GM06990 (cell line): Measurements from ENCODE around the gene PALM.

Source experiments
- DNase-seq: peaks from one replicate; pipeline ENCODE4 v3.0.0-alpha.2; 2011; ENCODE audit not compliant: insufficient read length; ENCODE audit errors: extremely low read depth
- H3K27me3 ChIP-seq: replicated peaks from 2 replicates; pipeline ENCODE4 v1.6.0; 2011; ENCODE audit warnings: low read length; ENCODE audit not compliant: control insufficient read depth, insufficient read depth
- H3K36me3 ChIP-seq: 2 replicates; pipeline ENCODE4 v1.5.1; 2011; ENCODE audit warnings: low read length; ENCODE audit not compliant: control insufficient read depth, insufficient read depth
- H3K4me3 ChIP-seq: replicated peaks from 2 replicates; pipeline ENCODE4 v1.5.1; 2011; ENCODE audit warnings: low read depth, mild to moderate bottlenecking, control low read depth, low read length
- CTCF ChIP-seq: IDR thresholded peaks from 2 replicates; pipeline ENCODE4 v1.5.1; 2011; ENCODE audit warnings: low read length, control low read depth, mild to moderate bottlenecking, inconsistent platforms; ENCODE audit not compliant: insufficient read depth, poor library complexity, severe bottlenecking

The PALM gene

GRCh38 chr19:719636-720344 lies 11.1 kb downstream of the PALM start:
- Histone ChIP-seq H3K36me3 (no peaks in the 10 kb centered on the region), H3K4me3 (no peak overlapping the region), H3K27me3 (no peaks in the 10 kb centered on the region)
- no peak for TF ChIP-seq CTCF
- no peak for DNase-seq

GRCh38 chr19:720345-721160 lies 11.8 kb downstream of the PALM start:
- no peaks in the 10 kb centered on the region for H3K36me3 ChIP-seq
- no peaks in the 10 kb centered on the region for H3K27me3 ChIP-seq
- H3K4me3 ChIP-seq, result no peak overlapping the region
- DNase-seq, result no peak
- no peak for TF ChIP-seq CTCF

- no peak for TF ChIP-seq CTCF
- no peak overlapping the region for H3K4me3 ChIP-seq
- no peaks in the 10 kb centered on the region for H3K36me3 ChIP-seq
- no peak for DNase-seq
- H3K27me3 ChIP-seq, result no peaks in the 10 kb centered on the region
These were observed 13.9 kb downstream of the PALM start for GRCh38 chr19:722553-723101.

GRCh38 chr19:723247-723646 lies 14.5 kb downstream of the PALM start:
- DNase-seq, result no peak
- H3K4me3 ChIP-seq, result no peak overlapping the region
- no peaks in the 10 kb centered on the region for H3K36me3 ChIP-seq
- no peak for TF ChIP-seq CTCF
- no peaks in the 10 kb centered on the region for H3K27me3 ChIP-seq

GRCh38 chr19:723714-724113 lies 15.0 kb downstream of the PALM start:
- H3K36me3 ChIP-seq, result no peaks in the 10 kb centered on the region
- no peak for TF ChIP-seq CTCF
- H3K27me3 ChIP-seq, result no peaks in the 10 kb centered on the region
- DNase-seq, result no peak
- no peak overlapping the region for H3K4me3 ChIP-seq
